ENCODE results near the gene PPP1R37.

The PPP1R37 gene

GRCh38 chr19:45087531-45087930 is 5.4 kb upstream of the PPP1R37 start:
- TF ChIP-seq CTCF (IDR thresholded peaks at IDR 0.05; ENCODE audit: insufficient read depth, low read depth, low read length, missing control alignments) = no peak
- no peak for DNase-seq (ENCODE audit: low read depth)
- no peak overlapping the region for H3K4me3 ChIP-seq (ENCODE audit: low read length)

GRCh38 chr19:45090034-45090433 is 2.9 kb upstream of the PPP1R37 start:
- H3K4me3 ChIP-seq (ENCODE audit: low read length) = no peak overlapping the region
- no peak for TF ChIP-seq CTCF (IDR thresholded peaks at IDR 0.05; ENCODE audit: insufficient read depth, low read depth, low read length, missing control alignments)
- no peak for DNase-seq (ENCODE audit: low read depth)

GRCh38 chr19:45090606-45091005 is 2.4 kb upstream of the PPP1R37 start:
- no peak for TF ChIP-seq CTCF (IDR thresholded peaks at IDR 0.05; ENCODE audit: insufficient read depth, low read depth, low read length, missing control alignments)
- peak overlapping the region; percentile 79 for H3K4me3 ChIP-seq (ENCODE audit: low read length)

GRCh38 chr19:45091031-45091923 is 1.7 kb upstream of the PPP1R37 start:
- TF ChIP-seq CTCF (IDR thresholded peaks at IDR 0.05; ENCODE audit: insufficient read depth, low read depth, low read length, missing control alignments) = no peak
- peak overlapping the region; percentile 79 for H3K4me3 ChIP-seq (ENCODE audit: low read length)
- peak; percentile 99 for DNase-seq (ENCODE audit: low read depth)

More at GRCh38 chr19:45090606-45091005, 2.4 kb upstream of the PPP1R37 start:
- DNase-seq (ENCODE audit: low read depth) = no peak

GRCh38 chr19:45094137-45094536 is 1.2 kb downstream of the PPP1R37 start:
- H3K4me3 ChIP-seq (ENCODE audit: low read length) = peak overlapping the region; percentile 79
- no peak for TF ChIP-seq CTCF (IDR thresholded peaks at IDR 0.05; ENCODE audit: insufficient read depth, low read depth, low read length, missing control alignments)
- no peak for DNase-seq (ENCODE audit: low read depth)

- H3K4me3 ChIP-seq (ENCODE audit: low read length) = peak overlapping the region; percentile 8
- TF ChIP-seq CTCF (IDR thresholded peaks at IDR 0.05; ENCODE audit: insufficient read depth, low read depth, low read length, missing control alignments) = no peak
- DNase-seq (ENCODE audit: low read depth) = no peak
These were observed 1.7 kb downstream of the PPP1R37 start for GRCh38 chr19:45094707-45095106.
